HG02885 (cell line): ENCODE data around the gene SUMO3.

Experiments
- ATAC-seq: cut with Tn5 transposase; IDR thresholded peaks from one replicate; pipeline ENCODE4 v1.9.1; 2021; ENCODE audit warnings: mild to moderate bottlenecking; ENCODE audit not compliant: unreplicated experiment, poor library complexity

SUMO3 gene

DNA sequence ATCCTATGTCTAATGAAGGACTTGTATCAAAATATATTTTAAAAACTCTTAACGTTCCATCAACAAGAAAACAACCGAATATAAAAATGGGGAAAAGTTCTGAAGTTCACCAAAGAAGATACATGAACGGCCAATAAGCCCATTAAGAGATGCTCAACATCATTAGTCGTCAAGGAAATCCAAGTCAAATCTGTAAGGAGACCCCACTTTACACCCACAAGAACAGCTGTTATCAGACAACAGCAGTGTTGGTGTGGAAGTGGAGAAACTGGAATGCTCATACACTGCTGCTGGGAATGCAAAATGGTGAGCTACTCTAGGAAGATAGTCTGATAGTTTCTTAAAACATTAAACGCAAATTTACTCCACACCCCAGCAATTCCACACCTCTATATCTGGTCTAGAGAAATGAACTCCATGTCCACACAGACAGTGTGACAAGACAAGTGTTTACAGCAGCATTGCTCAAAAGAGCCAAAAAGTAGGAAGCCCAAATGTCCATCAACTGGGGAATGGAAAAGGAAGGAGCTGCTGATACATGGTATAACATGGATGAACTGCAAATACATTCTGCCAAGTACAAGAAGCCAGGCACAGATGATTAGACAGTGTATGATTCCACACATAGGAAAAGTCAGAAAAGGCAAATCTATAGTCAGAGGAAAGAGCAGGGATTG lies 34.7 kb downstream of the SUMO3 start:
- ATAC-seq = no peak

DNA sequence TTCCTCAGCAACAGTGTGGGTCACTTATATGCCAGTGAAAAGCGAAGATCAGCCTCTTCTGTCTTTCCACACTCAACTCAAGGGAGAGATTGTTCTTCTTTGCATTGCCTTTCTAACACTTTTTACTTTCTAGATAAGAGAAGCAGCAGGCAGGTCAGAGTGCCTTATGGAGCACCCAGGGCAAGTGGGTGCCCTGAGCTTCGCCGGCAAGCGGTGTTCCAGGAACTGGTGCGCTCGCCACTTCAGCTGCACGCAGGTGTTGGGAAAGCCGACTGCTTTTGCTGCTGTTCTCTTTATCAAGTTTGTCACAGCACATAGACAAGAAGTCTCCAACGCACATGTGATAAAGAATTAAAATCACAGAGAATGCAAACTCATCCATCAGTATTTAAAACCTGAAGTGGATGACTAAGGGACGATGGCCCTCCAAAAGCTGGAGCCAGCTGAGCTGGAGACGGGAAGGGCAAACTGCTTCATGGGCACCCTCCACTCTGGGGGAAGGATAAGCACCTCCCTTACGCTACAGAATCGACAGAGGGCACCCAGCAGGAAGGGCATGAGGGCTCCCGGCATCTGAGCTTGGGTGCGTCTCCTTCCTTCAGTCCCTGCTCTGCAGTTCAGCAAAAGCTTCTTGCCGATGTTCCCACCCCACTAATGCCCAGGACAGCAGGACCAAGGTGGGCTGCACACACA lies 36.9 kb downstream of the SUMO3 start:
- no peak for ATAC-seq

DNA sequence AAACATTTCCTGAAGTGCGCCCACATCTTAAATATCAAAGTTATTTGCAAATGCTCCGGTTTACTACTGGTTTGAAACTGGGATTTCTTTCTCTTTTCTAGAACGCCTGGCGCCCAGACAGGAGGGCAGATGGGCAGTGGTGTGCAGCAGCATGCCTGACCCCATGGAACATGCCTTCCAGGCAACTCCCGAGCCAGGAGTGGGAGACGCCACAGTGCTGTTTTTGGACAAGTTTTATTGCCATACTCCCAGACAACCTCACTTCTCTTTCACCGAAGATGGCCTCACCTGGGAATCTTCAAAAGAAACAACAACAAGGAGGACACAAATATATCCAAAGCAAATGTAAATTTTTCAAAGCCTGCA lies 37.7 kb downstream of the SUMO3 start:
- ATAC-seq = no peak

DNA sequence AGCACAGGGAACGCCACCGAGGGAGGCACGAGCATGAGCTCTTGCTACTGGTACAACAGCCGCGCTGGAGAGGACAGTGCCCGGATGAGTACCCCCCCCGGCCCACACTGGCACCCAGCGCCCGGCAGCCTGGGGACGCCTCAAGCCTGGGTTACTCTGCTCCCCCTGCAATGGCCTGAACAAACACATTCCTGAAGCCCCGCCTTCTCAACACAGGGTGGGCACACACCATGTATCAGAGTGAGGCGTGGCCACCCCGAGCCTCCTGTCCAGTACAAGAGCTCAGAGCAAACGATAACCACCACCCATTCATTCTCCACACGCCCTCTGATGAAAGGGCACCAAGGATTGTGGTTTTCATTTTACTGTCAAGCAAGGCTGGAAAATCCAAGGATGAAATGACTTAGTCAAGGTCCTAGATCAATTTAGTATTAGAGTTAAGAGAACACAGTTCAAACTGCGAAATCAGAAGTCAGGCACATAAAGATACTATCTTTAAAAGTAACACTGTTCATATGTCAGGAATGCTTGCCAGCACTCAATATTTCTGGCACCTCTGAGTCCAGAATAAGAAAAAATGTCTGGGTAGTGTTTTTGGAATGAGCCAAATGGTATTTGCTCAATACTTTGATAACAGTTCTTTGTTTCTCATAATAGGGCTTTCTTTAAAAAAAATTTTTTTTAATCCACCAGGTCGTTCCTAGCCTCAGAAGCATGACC lies 38.3 kb downstream of the SUMO3 start:
- ATAC-seq = no peak

DNA sequence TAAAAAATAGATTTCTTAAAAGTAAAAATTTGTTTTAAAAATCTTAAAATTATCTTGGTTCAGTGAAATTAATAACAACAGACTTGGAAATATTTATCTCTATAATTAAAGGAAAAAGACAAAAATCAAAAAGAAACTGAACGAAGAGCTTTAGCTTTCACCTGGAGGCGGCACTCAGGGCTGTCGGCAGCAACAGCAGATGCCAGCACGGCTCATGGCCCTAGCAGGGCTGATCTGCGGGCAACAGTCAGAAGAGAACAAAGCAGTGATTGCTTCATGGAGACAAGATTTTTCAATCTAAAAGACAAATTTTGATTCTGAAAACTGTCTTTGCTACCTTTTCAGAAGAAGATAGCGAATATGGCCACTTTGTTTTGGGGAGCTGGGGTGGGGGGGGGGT lies 38.9 kb downstream of the SUMO3 start:
- no peak for ATAC-seq

DNA sequence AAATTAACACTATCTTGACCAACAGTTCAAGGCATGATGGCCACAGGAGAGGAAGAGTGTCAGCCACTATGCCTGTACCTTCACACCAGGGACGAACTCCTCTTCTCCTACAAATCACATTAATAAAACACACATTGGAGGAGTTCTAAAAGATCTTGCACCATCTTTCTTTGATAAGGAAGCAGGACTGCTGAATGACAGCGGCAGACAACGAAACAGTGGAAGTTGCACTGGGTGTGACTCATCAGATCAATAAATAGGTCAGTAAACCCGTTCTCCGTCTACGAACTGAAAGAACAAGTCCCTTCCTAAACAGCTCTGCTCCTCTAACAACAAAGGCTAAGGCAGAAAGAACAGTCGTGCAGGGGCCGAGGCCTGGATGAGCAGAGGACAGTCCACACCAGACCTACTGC lies 39.4 kb downstream of the SUMO3 start:
- no peak for ATAC-seq

DNA sequence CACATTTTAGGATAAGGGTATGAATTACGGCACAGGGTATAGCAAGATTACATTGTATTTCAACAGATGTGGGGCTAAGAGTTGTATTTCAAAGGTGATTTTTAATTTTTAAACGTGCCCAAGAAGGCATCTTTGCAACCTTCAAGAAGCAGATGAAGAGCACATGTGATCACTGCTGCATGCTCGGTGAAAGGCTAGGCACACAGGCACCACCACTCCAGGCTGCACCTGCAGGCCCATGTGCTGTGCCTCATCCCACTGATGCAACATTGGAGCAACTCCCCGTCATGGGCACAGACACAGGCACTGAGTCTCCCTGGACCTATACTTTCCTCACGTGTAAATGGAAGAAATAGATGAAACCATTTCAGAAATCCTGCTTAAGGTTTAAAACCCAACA lies 39.8 kb downstream of the SUMO3 start:
- ATAC-seq = no peak

DNA sequence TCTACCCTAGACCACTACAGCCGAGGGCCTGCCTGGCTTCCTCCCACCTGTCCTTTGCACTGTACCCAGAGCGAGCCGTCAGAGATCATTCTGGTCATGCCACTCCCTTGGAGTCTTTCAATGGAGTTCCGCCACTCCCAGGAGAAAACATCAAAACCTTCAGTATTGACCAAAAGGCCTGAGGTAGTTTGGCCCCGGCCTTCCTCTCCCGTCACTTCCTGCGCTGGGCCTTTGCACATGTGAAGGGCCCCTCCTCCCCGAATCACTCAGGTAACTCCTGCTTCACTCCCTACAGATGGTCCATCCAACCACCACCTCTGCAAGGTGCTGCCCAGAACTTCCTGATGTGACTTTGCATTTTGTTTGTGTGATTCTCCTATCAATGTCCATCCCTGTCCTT lies 42.9 kb downstream of the SUMO3 start:
- ATAC-seq = no peak

DNA sequence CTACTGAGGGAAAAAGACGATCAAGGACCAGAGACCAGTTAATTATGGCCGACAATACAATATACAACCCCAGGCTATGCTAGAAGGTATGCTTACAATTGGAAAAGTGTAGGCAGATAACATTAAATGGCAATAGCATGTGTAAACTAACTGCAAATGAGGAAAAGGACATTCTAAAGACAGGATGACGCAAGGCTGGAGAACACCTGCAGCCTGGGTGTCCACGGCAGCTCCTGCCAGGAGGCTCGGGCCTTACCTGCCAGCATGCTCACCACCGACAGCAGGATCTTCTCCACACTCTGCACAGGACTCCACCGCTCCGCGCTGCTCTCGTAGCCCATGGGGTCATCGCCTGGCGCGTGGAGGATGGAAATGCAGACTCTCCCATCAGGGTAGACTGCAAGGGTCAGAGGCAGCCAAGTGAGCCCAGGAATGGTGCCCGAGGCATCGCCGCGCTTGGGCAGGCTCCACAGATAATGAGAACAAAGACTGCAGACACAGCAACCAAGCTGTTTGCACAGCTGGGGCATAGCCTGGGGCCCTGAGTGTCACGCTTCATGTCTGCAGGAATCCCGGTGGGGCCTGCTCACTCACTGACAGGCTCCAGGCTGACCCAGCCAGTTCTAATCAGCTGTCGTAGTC lies 44.5 kb downstream of the SUMO3 start:
- no peak for ATAC-seq

DNA sequence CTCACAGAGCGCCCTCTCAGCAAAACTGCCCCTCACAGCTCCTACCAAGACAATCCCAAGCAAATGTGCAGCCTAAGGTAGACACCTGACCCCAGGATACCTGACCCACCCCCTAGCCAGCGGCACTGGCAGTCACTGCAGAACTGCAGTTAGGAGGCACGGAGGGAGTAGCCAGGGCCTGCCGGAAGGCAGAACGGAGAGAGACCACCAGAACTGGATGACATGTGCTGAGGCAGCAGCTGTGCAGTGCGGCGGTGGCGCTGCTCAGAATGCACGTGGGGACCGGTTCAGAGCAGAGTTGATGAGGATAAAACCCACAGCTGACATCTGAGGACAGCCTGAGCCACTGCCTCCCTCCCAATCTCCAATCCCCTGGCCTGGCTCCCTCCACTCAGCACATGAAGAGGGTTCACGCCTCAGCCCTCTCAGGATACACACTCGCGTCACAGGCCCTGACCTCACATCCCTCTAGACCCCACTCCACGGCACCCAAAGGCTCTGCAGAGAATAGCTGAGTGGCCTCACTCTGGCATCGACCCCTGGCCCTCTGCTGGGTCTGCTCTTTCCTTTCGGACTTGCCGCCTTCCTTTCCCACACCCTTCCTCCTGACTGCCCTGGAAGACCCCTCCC lies 45.9 kb downstream of the SUMO3 start:
- no peak for ATAC-seq

DNA sequence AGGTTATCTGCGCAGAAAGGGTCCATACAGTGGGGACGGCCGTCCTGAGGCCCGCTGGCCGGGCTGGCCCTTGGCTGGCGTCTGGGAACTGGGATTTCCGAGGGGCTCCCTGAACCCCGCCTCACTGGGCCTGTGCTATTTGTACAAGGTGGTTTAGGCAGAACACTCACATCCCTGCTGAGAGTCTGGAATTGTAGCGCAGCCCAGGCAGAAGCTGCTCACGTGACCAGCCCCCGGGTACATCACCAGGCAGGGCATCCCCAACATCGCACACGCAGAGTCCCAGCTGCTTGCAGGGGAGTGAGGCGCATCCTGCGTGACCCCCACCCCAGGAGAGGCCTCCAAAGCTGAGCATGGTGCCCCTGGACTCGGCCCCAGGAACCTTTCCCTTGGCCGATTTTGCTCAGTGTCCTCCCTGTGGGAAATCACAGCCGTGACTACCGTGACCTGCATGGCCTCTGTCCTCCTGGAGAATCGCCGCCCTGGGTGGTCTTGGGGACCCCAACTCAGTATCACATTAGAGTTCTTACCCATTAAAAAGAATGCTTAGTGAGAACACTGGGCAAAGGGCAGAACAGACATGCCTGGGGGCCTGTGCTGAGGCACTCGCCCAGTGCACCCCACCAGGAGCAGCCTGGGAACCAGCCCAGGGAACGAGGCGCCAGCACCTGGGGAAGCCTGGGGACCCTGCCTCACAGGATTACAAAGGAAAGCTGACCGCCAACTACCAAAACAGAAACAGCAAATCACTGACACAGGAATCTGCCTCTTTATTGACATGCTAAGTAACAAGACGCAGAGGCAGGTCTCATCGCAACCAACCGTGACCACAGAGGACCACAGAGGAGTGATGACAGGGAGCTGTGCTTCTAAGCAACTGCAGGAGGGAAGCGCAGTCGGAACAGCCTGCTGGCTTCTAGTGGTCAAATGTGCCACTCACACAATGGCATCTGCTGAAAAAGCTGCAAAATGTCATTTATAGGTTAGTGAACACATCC lies 49.7 kb downstream of the SUMO3 start:
- no peak for ATAC-seq

DNA sequence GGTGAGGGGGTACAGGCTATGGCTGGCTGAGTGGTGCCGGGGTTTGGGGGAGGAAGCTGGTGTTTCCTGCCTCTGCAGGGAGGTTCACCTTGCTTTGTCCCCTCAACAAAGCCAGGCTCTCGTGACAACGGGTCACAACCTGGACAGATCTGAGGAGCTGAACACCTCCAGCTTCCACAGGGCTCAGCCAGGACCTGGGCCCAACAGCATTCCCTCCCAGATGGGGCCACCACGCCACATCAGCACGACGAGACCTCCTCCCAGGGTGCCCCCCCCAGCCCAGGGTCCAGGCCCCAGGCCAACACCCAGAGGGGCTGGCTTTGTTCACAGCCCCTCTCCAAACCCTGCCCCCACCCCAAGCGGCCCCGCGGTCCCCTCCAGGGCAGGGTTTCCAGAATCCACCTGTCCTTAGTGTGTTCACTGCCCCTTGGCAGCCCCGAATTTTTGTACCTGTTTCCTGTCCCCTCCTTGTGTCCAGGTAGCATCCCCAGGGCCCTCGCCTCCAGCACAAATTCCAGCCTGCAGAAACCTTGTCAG lies 51.0 kb downstream of the SUMO3 start:
- no peak for ATAC-seq

DNA sequence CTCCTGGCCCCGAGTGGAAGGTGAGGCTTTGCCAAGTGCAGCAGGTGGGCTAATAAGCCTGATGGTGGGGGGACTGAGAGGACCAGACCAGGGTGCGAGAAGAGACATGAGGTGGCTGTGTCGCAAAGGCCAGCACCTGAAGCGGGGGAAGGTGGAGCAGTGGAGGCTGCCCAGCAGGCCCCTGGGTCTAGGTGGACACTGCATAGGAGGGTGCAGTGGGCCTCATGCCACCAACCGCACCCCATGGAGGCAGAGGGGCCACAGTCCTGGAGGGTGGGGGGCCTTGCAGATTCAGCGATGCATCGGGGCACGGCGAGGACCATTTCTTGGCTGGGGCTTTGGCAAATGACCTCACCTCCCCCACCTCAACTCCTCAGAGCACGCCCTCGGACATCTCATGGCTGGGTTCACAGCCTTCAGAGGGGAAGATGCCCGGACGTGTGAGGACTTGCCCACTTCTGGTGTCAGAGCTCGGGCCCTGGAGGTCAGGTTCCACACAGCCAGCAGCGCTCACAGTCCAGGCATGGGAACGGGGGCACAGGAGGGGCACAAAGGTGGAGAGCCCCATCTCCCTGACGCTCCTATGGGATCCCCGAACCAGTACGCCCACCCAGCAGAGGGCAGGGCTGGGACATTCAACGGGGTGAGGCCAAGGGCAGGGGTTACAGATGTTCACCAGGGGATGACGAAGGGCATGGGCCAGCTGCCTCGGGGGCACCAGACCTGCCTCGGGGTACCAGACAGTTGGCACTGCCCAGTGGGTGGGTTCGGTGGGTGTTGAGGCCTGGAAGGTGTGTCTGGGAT lies 51.6 kb downstream of the SUMO3 start:
- no peak for ATAC-seq

DNA sequence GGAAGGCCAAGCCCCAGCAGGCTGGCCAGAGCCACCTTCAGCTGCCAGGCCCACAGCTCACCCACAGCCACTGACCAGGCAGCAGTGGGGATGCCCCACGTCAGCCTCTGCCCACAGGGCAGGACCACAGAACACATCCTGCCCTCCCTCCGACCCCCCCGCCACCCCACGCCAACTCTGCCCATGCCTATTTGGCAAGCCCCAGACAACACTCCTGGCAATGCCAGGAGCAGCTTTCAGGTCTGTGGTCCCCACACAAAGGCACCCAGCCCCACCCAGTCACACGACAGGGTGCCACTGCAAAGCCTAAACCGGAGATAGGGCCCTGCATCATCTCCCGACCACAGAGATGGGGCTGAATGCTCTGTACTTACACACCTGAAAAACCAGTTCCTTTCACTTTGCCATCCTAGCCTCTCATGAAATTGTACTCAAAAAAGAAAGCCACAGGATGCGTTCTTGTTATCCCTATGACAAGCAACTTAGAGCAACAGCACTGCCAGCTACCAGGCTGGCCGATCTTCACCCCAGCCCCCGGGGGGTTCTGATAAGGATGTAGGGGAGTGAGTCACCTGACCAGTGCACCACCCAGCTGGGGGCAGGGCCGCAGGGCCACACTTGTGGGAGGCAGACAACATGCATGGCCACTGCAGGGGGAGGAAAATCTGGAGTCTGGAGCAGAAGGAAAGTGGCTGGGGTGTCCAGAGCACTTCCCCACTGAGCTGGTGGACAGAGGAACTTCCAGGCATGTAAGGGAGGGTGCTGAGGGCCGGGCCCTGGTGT lies 52.4 kb downstream of the SUMO3 start:
- no peak for ATAC-seq

DNA sequence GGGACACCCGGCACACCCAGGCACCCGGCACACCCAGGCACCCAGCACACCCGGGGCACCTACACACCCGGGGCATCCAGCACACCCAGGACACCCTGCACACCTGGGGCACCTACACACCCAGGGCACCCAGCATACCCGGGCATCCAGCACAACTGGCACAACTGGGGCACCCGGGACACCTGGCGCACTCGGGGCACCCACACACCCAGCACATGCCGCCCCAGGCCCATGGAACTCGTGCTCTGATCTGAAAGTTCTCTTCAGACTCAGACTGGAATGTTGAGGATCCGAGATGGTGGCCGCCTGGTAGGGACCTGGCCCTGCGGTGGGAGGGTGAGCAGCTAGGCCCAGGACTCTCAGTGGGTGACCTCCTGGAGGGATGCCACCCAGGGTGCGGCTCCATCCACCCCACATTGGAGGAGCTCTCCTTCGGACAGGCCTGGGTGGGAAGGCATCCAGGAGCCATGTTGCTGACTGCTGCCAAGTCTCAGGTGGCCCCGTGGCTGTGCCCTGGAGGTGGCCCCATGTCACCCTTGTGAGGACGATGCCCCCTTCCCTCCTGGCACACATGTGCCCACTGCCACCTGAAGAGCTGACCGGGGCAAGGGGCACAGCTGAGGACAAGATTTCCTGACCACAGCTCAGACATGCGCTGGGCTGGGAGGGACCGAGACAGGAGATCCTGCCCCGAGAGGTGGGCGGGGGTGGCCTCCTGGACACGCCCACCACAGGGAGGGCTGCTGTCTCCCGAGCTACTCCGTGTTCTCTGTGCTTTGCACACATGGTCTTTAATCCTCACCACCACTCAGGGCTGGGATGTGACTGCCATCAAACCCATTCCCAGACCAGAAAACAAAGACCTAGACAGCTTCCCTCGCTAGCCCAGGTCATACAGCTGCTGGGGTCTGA lies 53.3 kb downstream of the SUMO3 start:
- no peak for ATAC-seq

DNA sequence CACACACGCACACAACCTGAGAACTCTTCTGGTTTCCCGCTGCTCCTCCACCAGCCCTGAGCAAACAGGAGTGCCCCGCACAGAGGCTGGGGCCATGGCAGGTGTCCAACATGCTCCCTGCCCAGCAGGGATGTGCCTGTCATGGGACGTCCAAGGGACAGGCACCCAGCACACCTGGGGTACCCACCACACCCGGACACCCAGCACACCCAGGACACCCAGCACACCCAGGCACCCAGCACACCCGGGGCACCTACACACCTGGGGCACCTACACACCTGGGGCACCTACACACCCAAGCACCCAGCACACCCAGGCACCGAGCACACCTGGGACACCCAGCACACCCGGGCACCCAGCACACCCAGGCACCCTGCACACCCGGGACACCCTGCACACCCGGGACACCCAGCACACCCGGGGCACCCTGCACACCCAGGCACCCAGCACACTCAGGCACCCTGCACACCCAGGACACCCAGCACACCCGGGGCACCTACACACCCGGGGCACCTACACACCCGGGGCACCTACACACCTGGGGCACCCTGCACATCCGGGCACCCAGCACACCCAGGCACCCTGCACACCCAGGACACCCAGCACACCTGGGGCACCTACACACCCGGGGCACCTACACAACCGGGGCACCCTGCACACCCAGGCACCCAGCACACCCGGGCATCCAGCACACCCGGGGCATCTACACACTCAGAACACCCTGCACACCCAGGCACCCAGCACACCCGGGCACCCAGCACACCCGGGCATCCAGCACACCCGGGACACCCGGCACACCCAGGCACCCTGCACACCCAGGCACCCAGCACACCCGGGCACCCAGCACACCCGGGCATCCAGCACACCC lies 54.2 kb downstream of the SUMO3 start:
- no peak for ATAC-seq
